GM19025 (cell line): ENCODE results near the gene UBL4A.

ENCODE experiments used
- ATAC-seq: cut with Tn5 transposase; IDR thresholded peaks from one replicate; pipeline ENCODE4 v1.9.1; 2021; ENCODE audit warnings: mild to moderate bottlenecking, low read depth, moderate library complexity; ENCODE audit not compliant: unreplicated experiment

Gene UBL4A

DNA sequence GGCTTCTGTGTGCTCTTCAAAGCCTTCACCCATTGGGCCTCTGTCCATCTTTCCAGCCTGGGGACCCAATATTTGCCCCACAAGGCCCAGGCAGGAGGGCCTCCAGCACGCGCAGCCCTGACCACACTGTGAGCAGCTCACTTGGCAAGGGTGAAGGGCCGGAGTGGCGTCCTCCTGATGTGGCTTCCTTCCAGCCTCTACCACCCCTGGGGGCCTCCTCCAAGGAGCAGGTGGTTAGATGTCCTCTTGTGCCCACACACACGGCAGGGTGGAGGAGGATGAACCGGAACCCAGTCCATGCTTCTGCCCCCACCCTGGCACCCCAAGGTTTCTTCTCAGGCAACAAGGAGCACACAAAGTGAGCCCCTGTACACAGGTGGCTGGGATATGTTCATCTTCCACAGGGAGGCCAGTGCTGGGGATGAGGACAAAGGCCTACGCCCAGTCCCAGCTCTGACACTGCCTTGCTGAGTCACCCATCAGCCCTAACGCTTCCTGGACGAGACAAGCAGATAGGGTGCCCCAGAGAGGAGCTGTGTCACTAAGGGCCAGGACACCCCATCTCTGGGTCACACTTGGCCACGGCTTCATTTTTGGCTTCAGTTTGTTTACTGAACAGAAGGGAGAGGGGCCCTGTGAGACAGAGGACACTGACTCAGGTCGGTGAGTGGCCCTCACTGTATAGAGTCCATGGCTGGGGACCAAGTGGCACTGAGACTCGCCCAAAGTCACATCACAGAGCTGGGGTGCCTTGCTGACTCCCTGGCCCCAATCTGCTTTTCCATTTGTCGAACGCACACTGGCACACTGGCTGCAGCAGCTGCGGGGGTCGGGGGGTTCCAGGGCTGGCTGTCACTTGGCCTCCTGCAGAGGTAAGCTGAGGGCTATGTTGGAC lies 1.9 kb downstream of the UBL4A start:
- no peak for ATAC-seq

GRCh38 chrX:154483325-154483724 lies 3.1 kb downstream of the UBL4A start:
- no peak for ATAC-seq

DNA sequence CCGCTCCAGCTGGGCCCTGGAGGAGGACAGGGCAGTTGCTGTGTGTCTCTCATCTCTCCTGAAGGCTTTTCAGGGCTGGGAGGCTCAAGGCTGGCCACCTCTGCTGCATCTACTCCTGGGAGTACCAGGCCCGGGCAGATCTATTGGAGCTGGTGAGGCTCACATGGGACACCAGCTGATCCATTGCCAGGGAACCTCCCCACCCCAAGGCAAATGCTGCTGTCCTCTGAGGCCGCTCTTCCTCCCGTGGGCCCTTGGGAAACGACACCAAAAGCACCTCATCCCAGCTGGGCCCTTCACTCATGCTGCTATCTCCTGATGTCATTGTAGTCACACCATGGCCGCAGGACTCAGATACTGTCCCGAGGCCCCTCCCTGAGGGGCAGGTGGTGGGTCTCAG lies 3.6 kb downstream of the UBL4A start:
- ATAC-seq, result no peak

DNA sequence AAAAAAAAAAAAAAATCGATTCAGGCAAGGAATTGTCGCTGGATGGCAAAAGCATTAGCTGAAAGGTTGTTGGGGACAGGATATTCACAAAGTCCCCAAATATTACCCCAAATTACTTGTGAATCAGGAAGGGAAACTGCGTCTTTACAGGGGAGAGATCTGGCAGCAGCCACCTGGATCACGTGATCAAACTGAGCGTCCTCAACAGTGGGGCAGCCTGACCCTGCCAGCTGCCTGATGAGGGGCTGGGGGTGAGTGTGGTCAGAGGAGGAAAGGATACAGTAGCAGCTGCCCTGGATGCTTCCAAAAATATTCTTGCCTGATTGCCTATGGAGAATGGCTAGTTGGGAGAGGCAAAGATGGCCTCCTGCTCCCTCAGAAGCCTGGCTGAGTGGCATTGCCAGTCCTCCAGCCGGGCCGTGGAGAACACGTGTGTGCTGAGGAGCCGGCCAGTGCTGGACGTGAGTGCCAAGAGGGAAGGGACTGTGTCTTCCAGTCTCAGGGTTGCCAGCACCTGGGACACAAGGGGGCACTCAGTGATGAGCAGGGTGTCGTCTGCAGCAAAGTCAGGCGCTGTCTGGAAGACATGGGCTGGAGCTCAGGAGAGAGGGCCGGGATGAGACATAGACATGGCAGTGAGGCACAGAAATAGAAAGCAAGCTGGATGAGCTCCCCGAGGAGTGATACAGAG lies 4.4 kb downstream of the UBL4A start:
- ATAC-seq, result no peak

GRCh38 chrX:154481195-154481594 lies 5.2 kb downstream of the UBL4A start:
- no peak for ATAC-seq

DNA sequence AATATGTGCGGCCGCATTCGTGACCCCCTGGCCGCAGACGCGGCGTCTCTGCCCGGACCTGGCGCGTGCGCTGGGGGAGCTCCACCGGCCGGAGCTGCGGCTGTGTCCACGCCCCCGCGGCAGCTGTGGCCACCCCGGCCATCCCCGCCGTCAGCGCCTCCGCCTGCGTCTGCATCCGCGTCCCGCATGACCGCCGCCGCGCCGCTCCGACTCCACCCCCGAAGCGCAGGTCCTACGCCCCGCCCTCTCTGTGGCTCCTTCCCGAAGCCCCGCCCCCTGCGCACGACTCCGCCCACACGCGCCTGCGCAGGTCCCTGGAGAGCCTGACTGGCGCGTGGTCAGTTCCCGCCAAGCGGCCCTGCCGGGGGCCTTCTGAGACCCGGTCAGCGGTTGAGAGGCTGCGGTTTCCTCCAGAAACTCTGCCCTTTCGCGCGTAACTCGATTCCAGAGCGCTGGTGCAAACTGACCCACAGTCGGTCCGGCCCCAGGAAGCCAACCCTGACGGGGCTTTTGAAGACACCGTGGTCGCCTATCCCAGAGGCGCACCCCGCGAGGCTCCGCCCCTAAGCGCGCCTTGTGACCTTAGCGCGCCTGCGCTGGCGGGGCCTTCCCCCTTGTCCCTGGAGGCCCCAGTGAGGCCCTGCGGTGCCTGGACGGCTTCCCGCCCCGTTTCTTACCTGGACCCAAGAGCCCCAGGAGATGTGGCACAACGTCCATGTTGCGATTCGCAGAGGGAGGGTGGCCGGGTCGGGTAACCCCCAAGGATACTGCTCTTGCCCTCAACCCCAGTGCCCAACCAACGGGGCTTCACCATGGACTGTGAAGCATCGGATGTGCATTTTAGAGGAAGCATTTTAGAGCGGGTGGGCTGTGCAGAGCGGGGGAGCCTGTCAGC lies 7.4 kb downstream of the UBL4A start, which contains the start of gene LAGE3:
Gene LAGE3, minus strand, starts transcription at position 554 of the 895 bp plus-strand sequence. Its CDS starts 366 bp downstream, at position 188.
- ATAC-seq, result peak; percentile 85

DNA sequence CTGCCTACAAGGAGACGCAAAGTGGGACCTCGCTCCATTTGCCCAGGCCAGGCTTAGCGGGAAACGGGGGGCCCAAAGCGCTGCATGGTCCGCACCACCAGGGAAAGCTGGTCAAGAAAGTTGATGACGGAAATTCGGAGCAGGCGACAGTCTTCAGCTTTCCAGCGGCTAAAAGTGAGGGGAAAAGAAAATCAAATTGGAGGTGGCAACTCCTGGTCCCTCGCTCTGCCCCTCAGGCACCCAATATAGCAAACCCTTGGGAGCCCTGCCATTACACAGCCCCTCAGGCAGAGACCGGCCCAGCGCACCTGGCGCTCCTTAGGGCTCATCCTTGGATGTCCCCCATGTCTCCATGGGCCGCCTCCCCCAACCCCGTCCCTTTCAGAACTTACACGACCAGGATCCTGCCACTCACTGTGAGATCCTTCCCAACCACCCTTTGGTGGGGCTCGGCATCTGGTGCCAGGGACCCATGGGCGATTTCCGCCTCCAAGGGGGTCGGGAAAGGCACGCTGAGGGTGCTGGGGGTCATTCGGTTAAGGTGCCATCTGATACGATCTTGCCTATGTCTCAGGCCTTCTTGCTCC lies 8.4 kb downstream of the UBL4A start:
- ATAC-seq, result no peak

GRCh38 chrX:154476821-154477220 lies 9.6 kb downstream of the UBL4A start:
- ATAC-seq, result no peak

DNA sequence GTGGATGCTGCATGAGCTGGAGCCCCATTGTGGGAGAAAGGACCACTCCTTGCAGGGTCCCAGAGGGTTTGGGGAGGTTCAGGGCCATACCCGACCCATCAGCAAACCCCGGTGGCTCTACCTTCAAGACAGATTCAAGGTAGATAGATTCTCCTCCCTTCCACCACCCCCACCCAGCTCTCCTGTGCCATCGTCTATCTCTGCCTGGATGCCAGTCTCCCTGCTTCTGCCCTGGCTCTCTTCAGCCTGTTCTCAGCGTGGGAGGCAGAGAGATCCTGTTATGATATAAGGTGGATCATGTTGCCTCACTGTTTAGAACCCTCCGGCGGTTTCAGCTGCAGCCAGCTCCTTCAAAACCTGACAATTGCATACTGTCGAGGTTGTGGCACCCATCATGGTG lies 12.7 kb downstream of the UBL4A start:
- ATAC-seq, result no peak

- no peak for ATAC-seq
These were observed 13.5 kb downstream of the UBL4A start for GRCh38 chrX:154472685-154473632.

DNA sequence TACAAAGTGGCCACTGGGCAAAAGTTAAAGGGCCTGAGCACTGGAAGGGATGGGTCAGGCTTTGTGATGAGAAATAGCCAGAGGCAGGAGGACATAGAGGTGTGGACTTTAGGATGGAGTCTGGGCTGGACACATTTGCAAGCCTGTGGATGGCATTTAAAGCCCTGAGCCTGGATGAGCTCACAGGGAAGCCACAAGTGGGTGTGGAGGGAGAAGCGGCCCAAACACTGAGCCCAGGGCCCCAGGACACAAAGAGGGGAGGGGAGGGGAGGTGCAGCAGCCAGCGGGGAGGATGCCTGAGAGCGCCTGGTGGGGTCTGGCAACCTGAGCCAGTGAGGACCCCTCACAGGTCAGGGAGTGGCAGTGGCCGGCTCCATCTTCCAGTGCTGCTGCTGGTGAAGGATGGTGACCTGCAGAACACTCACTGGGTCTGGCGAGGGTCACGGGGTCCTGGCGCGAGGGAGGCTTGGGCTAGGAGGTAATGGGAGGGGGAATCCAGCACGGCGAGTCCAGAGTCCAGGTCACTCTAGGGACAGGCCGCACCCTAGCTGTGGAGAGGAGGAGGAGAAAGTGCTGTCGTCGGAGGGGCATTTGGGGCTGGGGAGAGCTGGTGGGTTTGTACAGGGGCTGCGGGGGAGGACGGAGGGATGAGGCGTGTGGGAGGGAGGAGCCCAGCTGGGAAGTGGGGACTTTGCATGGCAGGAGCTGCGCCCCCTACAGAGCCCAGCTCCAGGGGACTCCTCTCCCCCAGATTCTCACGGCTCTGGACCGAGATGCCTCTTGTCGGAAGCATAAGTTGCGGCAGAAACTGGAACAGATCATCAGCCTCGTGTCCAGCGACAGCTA lies 14.4 kb downstream of the UBL4A start:
- ATAC-seq, result no peak

DNA sequence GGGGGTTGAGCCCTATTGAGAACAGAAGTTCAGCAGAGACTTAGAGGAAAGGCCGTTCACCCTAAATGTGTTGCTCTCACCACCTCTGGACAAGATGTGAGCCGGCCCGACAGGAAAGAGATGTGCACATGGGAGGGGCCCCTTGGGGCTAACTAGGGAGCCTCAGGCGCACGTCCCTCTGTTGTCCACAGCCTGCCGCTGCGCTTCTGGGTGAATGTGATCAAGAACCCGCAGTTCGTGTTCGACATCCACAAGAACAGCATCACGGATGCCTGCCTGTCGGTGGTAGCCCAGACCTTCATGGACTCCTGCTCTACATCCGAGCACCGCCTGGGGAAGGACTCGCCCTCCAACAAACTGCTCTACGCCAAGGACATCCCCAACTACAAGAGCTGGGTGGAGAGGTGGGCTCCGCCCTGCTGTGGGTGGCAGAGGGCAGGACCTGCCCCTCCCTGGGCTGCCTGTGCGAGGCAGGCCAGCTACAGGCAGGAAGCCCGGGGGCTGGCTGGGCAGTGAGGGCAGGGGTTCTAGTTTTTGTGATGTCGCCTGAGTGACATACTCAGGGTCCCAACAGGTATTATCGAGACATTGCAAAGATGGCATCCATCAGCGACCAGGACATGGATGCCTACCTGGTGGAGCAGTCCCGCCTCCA lies 15.4 kb downstream of the UBL4A start:
- ATAC-seq, result no peak

DNA sequence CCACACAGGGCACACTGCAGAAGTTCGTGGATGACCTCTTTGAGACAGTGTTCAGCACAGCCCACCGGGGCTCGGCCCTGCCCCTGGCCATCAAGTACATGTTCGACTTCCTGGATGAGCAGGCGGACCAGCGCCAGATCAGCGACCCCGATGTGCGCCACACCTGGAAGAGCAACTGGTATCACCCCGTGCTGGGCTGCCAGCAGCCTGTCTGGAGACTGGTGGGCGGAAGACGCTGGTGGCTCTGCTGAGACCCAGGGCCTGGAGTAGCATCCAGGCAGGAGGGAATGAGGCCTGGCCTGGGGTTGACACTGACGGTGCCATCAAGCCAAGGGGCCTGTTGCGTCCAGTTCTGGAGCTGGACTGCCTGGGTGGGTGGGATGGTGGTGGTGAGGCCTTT lies 16.0 kb downstream of the UBL4A start:
- no peak for ATAC-seq

DNA sequence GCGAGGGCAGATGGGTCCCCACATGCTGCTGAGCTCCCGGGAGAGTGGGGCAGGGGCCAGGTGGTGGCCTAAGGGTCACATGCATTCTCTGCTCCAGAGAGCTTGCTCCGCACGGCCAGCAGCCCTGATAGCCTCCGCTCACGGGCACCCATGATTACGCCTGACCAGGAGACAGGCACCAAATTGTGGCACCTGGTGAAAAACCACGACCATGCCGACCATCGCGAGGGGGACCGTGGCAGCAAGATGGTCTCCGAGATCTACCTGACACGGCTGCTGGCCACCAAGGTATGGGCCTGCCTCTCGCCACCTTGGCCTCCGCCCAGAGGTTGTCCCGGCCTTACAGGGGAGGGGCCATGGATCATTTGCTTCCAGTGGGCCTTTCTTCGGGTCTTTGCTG lies 16.5 kb downstream of the UBL4A start:
- no peak for ATAC-seq

DNA sequence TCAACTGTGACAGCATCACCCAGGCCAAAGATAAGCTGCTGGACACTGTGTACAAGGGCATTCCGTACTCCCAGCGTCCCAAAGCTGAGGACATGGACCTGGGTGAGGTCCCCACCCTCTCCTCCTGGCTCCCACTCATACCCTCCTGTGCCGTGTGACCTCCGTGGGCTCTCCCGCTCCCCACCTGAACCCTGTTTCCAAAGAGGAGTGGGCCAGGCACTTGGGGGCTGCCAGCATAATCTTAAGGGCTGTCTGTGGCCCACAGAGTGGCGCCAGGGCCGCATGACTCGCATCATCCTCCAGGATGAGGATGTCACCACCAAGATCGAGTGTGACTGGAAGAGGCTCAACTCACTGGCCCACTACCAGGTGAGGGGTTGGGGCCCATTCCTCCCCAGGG lies 17.3 kb downstream of the UBL4A start:
- ATAC-seq, result no peak

GRCh38 chrX:154468217-154468616 lies 18.2 kb downstream of the UBL4A start:
- ATAC-seq, result no peak

- no peak for ATAC-seq
These were observed 18.9 kb downstream of the UBL4A start for GRCh38 chrX:154467556-154467955.

- ATAC-seq, result no peak
These were observed 19.5 kb downstream of the UBL4A start for GRCh38 chrX:154466907-154467306.
